Measurements from ENCODE around the gene OPCML.

Gene OPCML

GRCh38 chr11:133038850-133039249, 493.5 kb downstream of the OPCML start:
- H3K27me3 ChIP-seq (ENCODE audit: insufficient read depth, poor library complexity, severe bottlenecking) = no peaks in the 10 kb centered on the region
- H3K4me3 ChIP-seq (replicated peaks; ENCODE audit: insufficient read depth, low read length) = no peak overlapping the region
- no peak for DNase-seq (ENCODE audit: low read depth in 1 of 2, low spot score in 1 of 2)
- TF ChIP-seq, protein P1, sequence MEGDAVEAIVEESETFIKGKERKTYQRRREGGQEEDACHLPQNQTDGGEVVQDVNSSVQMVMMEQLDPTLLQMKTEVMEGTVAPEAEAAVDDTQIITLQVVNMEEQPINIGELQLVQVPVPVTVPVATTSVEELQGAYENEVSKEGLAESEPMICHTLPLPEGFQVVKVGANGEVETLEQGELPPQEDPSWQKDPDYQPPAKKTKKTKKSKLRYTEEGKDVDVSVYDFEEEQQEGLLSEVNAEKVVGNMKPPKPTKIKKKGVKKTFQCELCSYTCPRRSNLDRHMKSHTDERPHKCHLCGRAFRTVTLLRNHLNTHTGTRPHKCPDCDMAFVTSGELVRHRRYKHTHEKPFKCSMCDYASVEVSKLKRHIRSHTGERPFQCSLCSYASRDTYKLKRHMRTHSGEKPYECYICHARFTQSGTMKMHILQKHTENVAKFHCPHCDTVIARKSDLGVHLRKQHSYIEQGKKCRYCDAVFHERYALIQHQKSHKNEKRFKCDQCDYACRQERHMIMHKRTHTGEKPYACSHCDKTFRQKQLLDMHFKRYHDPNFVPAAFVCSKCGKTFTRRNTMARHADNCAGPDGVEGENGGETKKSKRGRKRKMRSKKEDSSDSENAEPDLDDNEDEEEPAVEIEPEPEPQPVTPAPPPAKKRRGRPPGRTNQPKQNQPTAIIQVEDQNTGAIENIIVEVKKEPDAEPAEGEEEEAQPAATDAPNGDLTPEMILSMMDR (IDR thresholded peaks at IDR 0.05; ENCODE audit: insufficient read depth, low read length) = no peak
- TF ChIP-seq, protein P2, sequence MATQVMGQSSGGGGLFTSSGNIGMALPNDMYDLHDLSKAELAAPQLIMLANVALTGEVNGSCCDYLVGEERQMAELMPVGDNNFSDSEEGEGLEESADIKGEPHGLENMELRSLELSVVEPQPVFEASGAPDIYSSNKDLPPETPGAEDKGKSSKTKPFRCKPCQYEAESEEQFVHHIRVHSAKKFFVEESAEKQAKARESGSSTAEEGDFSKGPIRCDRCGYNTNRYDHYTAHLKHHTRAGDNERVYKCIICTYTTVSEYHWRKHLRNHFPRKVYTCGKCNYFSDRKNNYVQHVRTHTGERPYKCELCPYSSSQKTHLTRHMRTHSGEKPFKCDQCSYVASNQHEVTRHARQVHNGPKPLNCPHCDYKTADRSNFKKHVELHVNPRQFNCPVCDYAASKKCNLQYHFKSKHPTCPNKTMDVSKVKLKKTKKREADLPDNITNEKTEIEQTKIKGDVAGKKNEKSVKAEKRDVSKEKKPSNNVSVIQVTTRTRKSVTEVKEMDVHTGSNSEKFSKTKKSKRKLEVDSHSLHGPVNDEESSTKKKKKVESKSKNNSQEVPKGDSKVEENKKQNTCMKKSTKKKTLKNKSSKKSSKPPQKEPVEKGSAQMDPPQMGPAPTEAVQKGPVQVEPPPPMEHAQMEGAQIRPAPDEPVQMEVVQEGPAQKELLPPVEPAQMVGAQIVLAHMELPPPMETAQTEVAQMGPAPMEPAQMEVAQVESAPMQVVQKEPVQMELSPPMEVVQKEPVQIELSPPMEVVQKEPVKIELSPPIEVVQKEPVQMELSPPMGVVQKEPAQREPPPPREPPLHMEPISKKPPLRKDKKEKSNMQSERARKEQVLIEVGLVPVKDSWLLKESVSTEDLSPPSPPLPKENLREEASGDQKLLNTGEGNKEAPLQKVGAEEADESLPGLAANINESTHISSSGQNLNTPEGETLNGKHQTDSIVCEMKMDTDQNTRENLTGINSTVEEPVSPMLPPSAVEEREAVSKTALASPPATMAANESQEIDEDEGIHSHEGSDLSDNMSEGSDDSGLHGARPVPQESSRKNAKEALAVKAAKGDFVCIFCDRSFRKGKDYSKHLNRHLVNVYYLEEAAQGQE (IDR thresholded peaks at IDR 0.05; ENCODE audit: insufficient replicate concordance, low read depth) = no peak
- no peak for TF ChIP-seq SPI1 (IDR thresholded peaks at IDR 0.05; ENCODE audit: borderline replicate concordance, low read depth)
- no peak for TF ChIP-seq GABPA (IDR thresholded peaks at IDR 0.05; ENCODE audit: low read depth)
- TF ChIP-seq POLR2AphosphoS5 (IDR thresholded peaks at IDR 0.05; ENCODE audit: low read depth) = no peak
- no peak overlapping the region for H3K27ac ChIP-seq (replicated peaks)

DNA sequence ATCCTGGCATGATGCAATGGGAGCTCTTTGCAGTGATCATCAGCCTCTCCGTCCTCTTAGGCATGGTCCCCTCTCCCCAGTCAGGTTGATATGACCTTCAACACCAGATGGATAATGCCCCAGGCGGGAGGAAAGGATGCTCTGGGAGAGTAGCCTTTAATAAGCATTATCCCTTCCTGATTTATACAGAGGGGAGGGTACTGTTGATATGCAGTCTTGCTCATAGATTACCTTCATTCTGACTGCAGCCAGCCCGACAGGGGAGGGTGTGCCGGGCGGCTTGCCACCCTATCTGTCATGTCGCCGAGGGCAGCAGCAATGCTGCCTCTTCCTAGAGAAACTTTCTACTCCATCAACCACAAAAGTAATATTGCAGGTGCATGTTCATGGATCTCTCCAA, 497.4 kb downstream of the OPCML start:
- Histone ChIP-seq H3K27me3 (ENCODE audit: insufficient read depth, poor library complexity, severe bottlenecking) (no peaks in the 10 kb centered on the region), H3K4me3 (replicated peaks; ENCODE audit: insufficient read depth, low read length) (no peak overlapping the region), H3K27ac (replicated peaks) (no peak overlapping the region)
- TF ChIP-seq SPI1 (IDR thresholded peaks at IDR 0.05; ENCODE audit: borderline replicate concordance, low read depth) = no peak
- no peak for TF ChIP-seq GABPA (IDR thresholded peaks at IDR 0.05; ENCODE audit: low read depth)
- TF ChIP-seq, protein P1 (IDR thresholded peaks at IDR 0.05; ENCODE audit: insufficient read depth, low read length) = no peak
- TF ChIP-seq, protein P2 (IDR thresholded peaks at IDR 0.05; ENCODE audit: insufficient replicate concordance, low read depth) = no peak
- TF ChIP-seq POLR2AphosphoS5 (IDR thresholded peaks at IDR 0.05; ENCODE audit: low read depth) = no peak
- no peak for DNase-seq (ENCODE audit: low read depth in 1 of 2, low spot score in 1 of 2)

DNA sequence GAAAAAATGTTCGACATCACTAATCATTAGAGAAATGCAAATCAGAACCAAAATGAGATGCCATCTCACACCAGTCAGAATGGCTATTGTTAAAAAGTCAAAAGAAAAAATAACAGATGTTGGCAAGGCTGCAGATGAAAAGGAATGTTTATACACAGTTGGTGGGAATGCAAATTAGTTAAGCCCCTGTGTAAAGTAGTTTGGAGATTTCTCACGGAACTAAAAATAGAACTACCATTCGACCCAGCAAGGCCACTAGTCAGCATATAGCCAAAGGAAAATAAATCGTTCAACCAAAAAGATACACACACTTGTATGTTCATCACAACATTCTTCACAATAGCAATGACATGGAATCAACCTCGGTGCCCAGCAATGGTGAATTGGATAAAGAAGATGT, 503.2 kb downstream of the OPCML start:
- Histone ChIP-seq H3K4me3 (replicated peaks; ENCODE audit: insufficient read depth, low read length) (no peak overlapping the region), H3K27ac (replicated peaks) (no peak overlapping the region), H3K27me3 (ENCODE audit: insufficient read depth, poor library complexity, severe bottlenecking) (no peaks in the 10 kb centered on the region)
- DNase-seq (ENCODE audit: low read depth in 1 of 2, low spot score in 1 of 2) = no peak
- TF ChIP-seq POLR2AphosphoS5 (IDR thresholded peaks at IDR 0.05; ENCODE audit: low read depth) (no peak), SPI1 (IDR thresholded peaks at IDR 0.05; ENCODE audit: borderline replicate concordance, low read depth) (no peak), GABPA (IDR thresholded peaks at IDR 0.05; ENCODE audit: low read depth) (no peak)
- TF ChIP-seq, protein P1 (IDR thresholded peaks at IDR 0.05; ENCODE audit: insufficient read depth, low read length) = no peak
- TF ChIP-seq, protein P2 (IDR thresholded peaks at IDR 0.05; ENCODE audit: insufficient replicate concordance, low read depth) = no peak

Data from HL-60 (cell line).